ENCODE measurements around the gene EMCN.

- no peak for TF ChIP-seq POLR2AphosphoS5 (IDR thresholded peaks at IDR 0.05)
- no peak for TF ChIP-seq POLR2A (IDR thresholded peaks at IDR 0.05)
- no peak for TF ChIP-seq CTCF (IDR thresholded peaks at IDR 0.05)
Measured at GRCh38 chr4:100414016-100414790, 103.6 kb downstream of the EMCN start.
